Measurements from ENCODE around the gene SCARF1.

Gene SCARF1

GRCh38 chr17:1597861-1598342 lies 47.6 kb downstream of the SCARF1 start:
- no peak for DNase-seq (ENCODE audit: low spot score)

GRCh38 chr17:1593630-1593931 lies 52.0 kb downstream of the SCARF1 start:
- DNase-seq (ENCODE audit: low spot score), result no peak

- DNase-seq (ENCODE audit: low spot score), result peak; percentile 82
Measured at GRCh38 chr17:1592751-1593629, 52.5 kb downstream of the SCARF1 start.

GRCh38 chr17:1591474-1592090 lies 54.0 kb downstream of the SCARF1 start:
- no peak for DNase-seq (ENCODE audit: low spot score)

GRCh38 chr17:1590747-1591473 lies 54.6 kb downstream of the SCARF1 start:
- DNase-seq (ENCODE audit: low spot score), result no peak

- no peak for DNase-seq (ENCODE audit: low spot score)
Measured at GRCh38 chr17:1590029-1590746, 55.3 kb downstream of the SCARF1 start.

GRCh38 chr17:1588821-1589585 lies 56.5 kb downstream of the SCARF1 start:
- DNase-seq (ENCODE audit: low spot score), result no peak

- DNase-seq (ENCODE audit: low spot score), result no peak
Measured at GRCh38 chr17:1584167-1584566, 61.4 kb downstream of the SCARF1 start.
